OCI-LY1 (cell line): ENCODE measurements around the gene ZNF17.

ENCODE experiments used
- H2AFZ ChIP-seq: fragments of 200-600 bp; sonication (generic), shearing (Covaris generic); 2 replicates; pipeline ENCODE4 v1.6.0; 2014; ENCODE audit warnings: antibody characterized with exemption, mild to moderate bottlenecking, low read length
- H3F3A ChIP-seq: fragments of 200-600 bp; sonication (generic), shearing (Covaris generic); 2 replicates; pipeline ENCODE4 v1.6.0; 2014; ENCODE audit warnings: mild to moderate bottlenecking, antibody characterized with exemption, low read length, moderate library complexity; ENCODE audit not compliant: insufficient read depth
- H3K27ac ChIP-seq: fragments of 200-600 bp; sonication (generic); 2 replicates; pipeline ENCODE4 v1.5.1; 2014; ENCODE audit warnings: low read length, mixed run types, mild to moderate bottlenecking, low read depth; ENCODE audit not compliant: poor library complexity, severe bottlenecking
- H3K27me3 ChIP-seq: fragments of 200-600 bp; sonication (generic); 2 replicates; pipeline ENCODE4 v1.6.0; 2014; ENCODE audit warnings: antibody characterized with exemption, mild to moderate bottlenecking, low read length, moderate library complexity; ENCODE audit not compliant: insufficient read depth
- H3K36me3 ChIP-seq: fragments of 200-600 bp; sonication (generic); 2 replicates; pipeline ENCODE4 v1.6.1; 2014; ENCODE audit warnings: mild to moderate bottlenecking, antibody characterized with exemption, low read length, moderate library complexity, mixed read lengths; ENCODE audit not compliant: insufficient read depth
- H3K4me1 ChIP-seq: fragments of 200-600 bp; sonication (generic); 2 replicates; pipeline ENCODE4 v1.5.1; 2014; ENCODE audit warnings: mild to moderate bottlenecking, low read length, moderate library complexity; ENCODE audit not compliant: insufficient read depth, severe bottlenecking
- H3K4me2 ChIP-seq: fragments of 200-600 bp; sonication (generic), shearing (Covaris generic); 2 replicates; pipeline ENCODE4 v1.6.1; 2014; ENCODE audit warnings: low read length
- H3K4me3 ChIP-seq: fragments of 200-600 bp; sonication (generic); 2 replicates; pipeline ENCODE4 v1.5.1; 2014; ENCODE audit warnings: low read length, low read depth, mild to moderate bottlenecking, mixed read lengths; ENCODE audit not compliant: poor library complexity, severe bottlenecking
- H3K79me2 ChIP-seq: fragments of 200-600 bp; shearing (Covaris generic); 2 replicates; pipeline ENCODE4 v1.6.1; 2016; ENCODE audit warnings: mixed run types, low read length, mixed read lengths; ENCODE audit not compliant: insufficient read depth
- H3K9ac ChIP-seq: fragments of 200-600 bp; sonication (generic), shearing (Covaris generic); 2 replicates; pipeline ENCODE4 v1.6.1; 2014; ENCODE audit warnings: mild to moderate bottlenecking, low read length, mixed read lengths
- H3K9me2 ChIP-seq: fragments of 200-600 bp; sonication (generic), shearing (Covaris generic); 2 replicates; pipeline ENCODE4 v1.6.1; 2014; ENCODE audit warnings: low read depth, mild to moderate bottlenecking, low read length, mixed read lengths
- H3K9me3 ChIP-seq: fragments of 200-600 bp; shearing (Covaris generic); 2 replicates; pipeline ENCODE4 v1.6.1; 2014; ENCODE audit warnings: low read length, mixed read lengths
- H4K20me1 ChIP-seq: fragments of 200-600 bp; sonication (generic), shearing (Covaris generic); 2 replicates; pipeline ENCODE4 v1.6.0; 2016; ENCODE audit warnings: mild to moderate bottlenecking, low read length; ENCODE audit not compliant: insufficient read depth
- EZH2 ChIP-seq: fragments of 200-600 bp; sonication (generic), shearing (Covaris generic); IDR thresholded peaks from 2 replicates; pipeline ENCODE4 v1.8.0; 2017; ENCODE audit warnings: borderline replicate concordance, mixed run types, mild to moderate bottlenecking, antibody characterized with exemption, low read length, moderate library complexity, mixed read lengths
- TF ChIP-seq, protein P1 (sequence below): fragments of 200-600 bp; sonication (generic), shearing (Covaris generic); IDR thresholded peaks from 2 replicates; pipeline ENCODE4 v1.5.1; 2017; ENCODE audit warnings: mild to moderate bottlenecking, antibody characterized with exemption, low read length, moderate library complexity, mixed read lengths

ZNF17 gene

DNA sequence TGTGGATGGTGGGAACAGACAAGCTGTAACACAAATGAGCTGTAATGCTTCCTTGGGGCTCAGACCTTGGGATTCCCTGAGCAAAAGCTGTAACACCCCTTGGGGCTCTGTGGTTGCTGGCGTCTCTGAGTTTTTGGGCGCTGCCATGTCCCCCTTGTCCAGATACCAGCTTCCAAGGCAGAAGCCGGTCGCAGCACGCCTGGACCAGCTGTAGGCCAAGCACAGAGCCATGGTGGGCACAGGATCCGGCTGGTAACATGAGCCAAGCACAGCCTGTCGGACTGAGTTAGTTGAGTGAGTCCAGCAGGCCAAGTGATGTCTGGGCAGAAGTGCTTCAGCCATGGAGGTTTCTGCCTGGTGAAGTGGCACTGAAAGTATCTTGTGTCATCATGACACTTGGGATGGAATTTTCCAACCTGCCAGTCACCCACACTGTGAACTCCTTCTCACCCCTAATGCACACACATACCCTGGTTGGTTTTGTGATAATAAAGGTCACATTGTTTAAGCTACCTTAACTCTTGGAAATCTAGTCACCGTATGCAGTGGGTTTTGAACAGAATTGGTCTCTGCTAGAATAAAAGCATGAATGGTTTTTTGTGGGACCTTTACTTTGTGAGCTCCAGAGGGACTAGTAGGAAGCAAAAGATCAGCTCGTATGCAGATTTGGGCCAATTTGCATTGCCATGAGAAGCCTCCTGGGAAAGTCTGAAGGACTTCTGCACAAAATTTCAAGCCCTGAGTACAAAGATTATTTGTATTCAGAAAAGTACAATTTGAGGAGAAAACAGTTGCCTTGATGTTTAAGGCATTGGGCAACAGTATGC, 7.0 kb upstream of the ZNF17 start:
- no peak overlapping the region for H3K27ac ChIP-seq
- H2AFZ ChIP-seq, result no peak overlapping the region
- TF ChIP-seq, protein P1, sequence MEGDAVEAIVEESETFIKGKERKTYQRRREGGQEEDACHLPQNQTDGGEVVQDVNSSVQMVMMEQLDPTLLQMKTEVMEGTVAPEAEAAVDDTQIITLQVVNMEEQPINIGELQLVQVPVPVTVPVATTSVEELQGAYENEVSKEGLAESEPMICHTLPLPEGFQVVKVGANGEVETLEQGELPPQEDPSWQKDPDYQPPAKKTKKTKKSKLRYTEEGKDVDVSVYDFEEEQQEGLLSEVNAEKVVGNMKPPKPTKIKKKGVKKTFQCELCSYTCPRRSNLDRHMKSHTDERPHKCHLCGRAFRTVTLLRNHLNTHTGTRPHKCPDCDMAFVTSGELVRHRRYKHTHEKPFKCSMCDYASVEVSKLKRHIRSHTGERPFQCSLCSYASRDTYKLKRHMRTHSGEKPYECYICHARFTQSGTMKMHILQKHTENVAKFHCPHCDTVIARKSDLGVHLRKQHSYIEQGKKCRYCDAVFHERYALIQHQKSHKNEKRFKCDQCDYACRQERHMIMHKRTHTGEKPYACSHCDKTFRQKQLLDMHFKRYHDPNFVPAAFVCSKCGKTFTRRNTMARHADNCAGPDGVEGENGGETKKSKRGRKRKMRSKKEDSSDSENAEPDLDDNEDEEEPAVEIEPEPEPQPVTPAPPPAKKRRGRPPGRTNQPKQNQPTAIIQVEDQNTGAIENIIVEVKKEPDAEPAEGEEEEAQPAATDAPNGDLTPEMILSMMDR, result no peak
- no peak for TF ChIP-seq EZH2
- H3F3A ChIP-seq, result no peaks in the 10 kb centered on the region
- H3K79me2 ChIP-seq, result no peaks in the 10 kb centered on the region
- H3K4me2 ChIP-seq, result no peak overlapping the region
- H3K36me3 ChIP-seq, result peaks cover 30% of the 10 kb centered on the region
- H4K20me1 ChIP-seq, result no peaks in the 10 kb centered on the region
- no peak overlapping the region for H3K9ac ChIP-seq
- peaks cover 29% of the 10 kb centered on the region for H3K9me3 ChIP-seq
- H3K4me3 ChIP-seq, result no peak overlapping the region
- no peaks in the 10 kb centered on the region for H3K27me3 ChIP-seq
- peaks cover 4% of the 10 kb centered on the region for H3K4me1 ChIP-seq
- no peaks in the 10 kb centered on the region for H3K9me2 ChIP-seq

DNA sequence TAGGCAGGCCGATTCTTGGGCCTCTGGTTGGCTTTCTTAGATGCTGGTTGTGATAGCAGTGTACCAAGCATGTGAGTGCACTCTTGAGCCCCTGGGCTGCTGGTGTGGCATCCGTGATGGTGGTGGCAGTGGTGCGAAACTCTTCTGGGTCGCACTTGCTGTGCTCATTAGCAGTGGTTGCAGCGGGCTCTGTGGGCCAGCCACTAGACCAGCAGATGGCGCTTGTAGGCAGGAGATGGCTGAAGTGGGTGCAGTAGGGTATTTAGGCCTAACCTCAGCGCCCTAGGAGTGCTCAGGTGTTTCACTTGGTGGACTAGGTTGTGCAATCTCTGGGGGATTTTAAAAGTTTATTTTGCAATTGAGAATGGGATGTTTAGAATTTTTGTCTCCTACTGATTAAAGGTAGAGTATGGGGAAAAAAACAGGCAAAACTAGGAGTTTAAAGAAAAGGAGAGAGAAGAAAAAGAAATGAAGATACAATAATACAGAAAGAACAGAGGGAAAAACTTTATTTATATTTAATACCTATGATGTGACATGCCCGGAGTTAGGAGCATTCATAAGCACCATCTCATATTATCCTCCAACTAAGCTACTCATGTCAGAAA, 4.3 kb upstream of the ZNF17 start:
- Histone ChIP-seq H3K4me3 (no peak overlapping the region), H3K4me2 (no peak overlapping the region), H3K79me2 (peaks cover 4% of the 10 kb centered on the region), H2AFZ (no peak overlapping the region), H3K36me3 (peaks cover 12% of the 10 kb centered on the region), H4K20me1 (no peaks in the 10 kb centered on the region), H3K4me1 (peaks cover 11% of the 10 kb centered on the region), H3K27ac (no peak overlapping the region), H3K9me2 (no peaks in the 10 kb centered on the region), H3K9me3 (peaks cover 21% of the 10 kb centered on the region), H3F3A (no peaks in the 10 kb centered on the region), H3K27me3 (no peaks in the 10 kb centered on the region), H3K9ac (no peak overlapping the region)
- no peak for TF ChIP-seq EZH2
- TF ChIP-seq, protein P1, result peak; percentile 88

DNA sequence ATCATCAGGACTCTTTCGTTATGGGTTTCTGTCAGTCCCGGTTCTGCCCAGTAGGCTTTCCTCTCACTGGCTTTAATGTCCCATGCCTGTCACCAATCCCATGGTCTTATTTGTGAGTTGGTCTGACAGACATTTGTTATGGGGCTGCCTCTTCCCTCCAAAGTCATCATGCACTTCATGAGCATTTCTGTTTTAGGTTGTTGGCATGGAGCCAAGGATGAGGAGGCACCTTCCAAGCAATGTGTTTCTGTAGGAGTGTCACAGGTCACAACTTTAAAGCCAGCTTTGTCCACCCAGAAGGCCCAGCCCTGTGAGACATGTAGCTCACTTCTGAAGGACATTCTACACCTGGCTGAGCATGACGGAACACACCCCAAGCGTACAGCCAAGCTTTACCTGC, 8.5 kb downstream of the ZNF17 start:
- H3K36me3 ChIP-seq, result peaks cover 82% of the 10 kb centered on the region
- H3K4me3 ChIP-seq, result no peak overlapping the region
- H2AFZ ChIP-seq, result no peak overlapping the region
- no peaks in the 10 kb centered on the region for H3K27me3 ChIP-seq
- peaks cover 41% of the 10 kb centered on the region for H3K9me3 ChIP-seq
- no peaks in the 10 kb centered on the region for H3F3A ChIP-seq
- H3K9me2 ChIP-seq, result no peaks in the 10 kb centered on the region
- H3K79me2 ChIP-seq, result no peaks in the 10 kb centered on the region
- no peak for TF ChIP-seq EZH2
- TF ChIP-seq, protein P1, result no peak
- H4K20me1 ChIP-seq, result no peaks in the 10 kb centered on the region
- no peaks in the 10 kb centered on the region for H3K4me1 ChIP-seq
- no peak overlapping the region for H3K4me2 ChIP-seq
- no peak overlapping the region for H3K27ac ChIP-seq
- H3K9ac ChIP-seq, result no peak overlapping the region
